Measurements from ENCODE around the gene ARHGAP26. TPM values are rescaled to one million over a fixed set of nuclear protein-coding genes. Genes with fewer than 3 reads are reported as not detected.

ARHGAP26 gene
- total and polyA plus RNA-seq, 4 donors = 1.8 to 16.7 (median 4.1) TPM

- H3K4me3 ChIP-seq (ENCODE audit: low read depth in 1 of 3, low read length in 3 of 3) = no peak overlapping the region
- TF ChIP-seq YY1 (IDR thresholded peaks at IDR 0.05) = no peak
- no peak for TF ChIP-seq NR2F2 (IDR thresholded peaks at IDR 0.05)
- no peak for TF ChIP-seq GABPA (IDR thresholded peaks at IDR 0.05 in 1 of 2, conservative IDR thresholded peaks at IDR 0.05 in 1 of 2)
- H3K9ac ChIP-seq (ENCODE audit: low read depth in 1 of 2, low read length in 2 of 2) = no peak overlapping the region
- peaks cover 0 to 3% (median 0%) of the 10 kb centered on the region in 4 donors for H3K4me1 ChIP-seq (ENCODE audit: control insufficient read depth in 4 of 4, insufficient read depth in 4 of 4, low read length in 3 of 4)
- WGBS = 98% methylated on average over 13 of the region's 13 CpGs
- H3K27me3 ChIP-seq (ENCODE audit: control insufficient read depth in 4 of 4, insufficient read depth in 4 of 4, low read length in 3 of 4) = no peaks in the 10 kb centered on the region
- DNase-seq (ENCODE audit: low spot score) = no peak
- H3K27ac ChIP-seq (ENCODE audit: low read depth in 1 of 2, low read length in 2 of 2) = no peak overlapping the region
- no peaks in the 10 kb centered on the region for H3K9me3 ChIP-seq (ENCODE audit: control insufficient read depth in 4 of 4, low read length in 3 of 4)
- no peaks in the 10 kb centered on the region for H3K36me3 ChIP-seq (ENCODE audit: control insufficient read depth in 4 of 4, insufficient read depth in 3 of 4, low read depth in 1 of 4, low read length in 3 of 4)
Observed at GRCh38 chr5:143207058-143207457, 436.9 kb downstream of the ARHGAP26 start.

DNA sequence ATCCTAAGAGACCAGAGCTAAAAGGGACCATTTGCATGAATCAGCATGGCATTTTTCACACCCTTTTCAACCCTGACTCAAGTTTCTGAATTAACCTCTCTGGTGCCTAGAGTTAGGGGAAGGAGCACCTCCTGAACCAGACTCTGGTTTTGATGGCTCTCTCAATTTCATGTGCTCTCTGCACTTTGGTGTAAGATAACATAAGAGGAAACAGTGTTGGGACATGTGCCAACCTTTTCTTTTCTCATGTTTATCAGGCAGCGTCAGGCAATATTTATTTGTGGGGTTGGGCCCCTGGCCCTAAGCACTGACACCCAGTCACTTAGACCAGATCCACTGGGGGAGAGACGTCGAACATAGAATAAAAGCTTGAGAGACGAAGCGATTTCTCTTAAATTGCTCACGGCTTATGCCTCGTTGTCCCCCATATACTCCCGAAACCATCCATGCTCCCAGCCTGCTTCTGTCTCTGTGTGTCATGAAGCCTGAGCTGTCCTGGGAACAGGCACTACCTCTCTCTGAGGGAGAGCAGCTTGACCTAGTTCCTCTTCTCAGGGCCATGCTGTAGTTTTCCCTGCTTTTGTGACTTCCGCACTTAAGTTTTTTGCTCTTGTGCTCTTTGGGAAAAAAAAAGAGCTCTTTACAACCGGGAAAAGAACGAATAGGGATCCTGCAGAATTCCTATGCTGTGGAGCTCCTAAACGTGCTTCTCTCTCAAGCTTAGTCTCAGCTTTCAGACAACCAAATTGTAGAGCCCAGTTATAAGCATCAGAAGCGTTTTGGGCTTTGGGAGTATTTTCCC, 437.6 kb downstream of the ARHGAP26 start:
- Histone ChIP-seq H3K9ac (ENCODE audit: low read depth in 1 of 2, low read length in 2 of 2) (no peak overlapping the region), H3K27me3 (ENCODE audit: control insufficient read depth in 4 of 4, insufficient read depth in 4 of 4, low read length in 3 of 4) (no peaks in the 10 kb centered on the region), H3K27ac (ENCODE audit: low read depth in 1 of 2, low read length in 2 of 2) (no peak overlapping the region), H3K36me3 (ENCODE audit: control insufficient read depth in 4 of 4, insufficient read depth in 3 of 4, low read depth in 1 of 4, low read length in 3 of 4) (no peaks in the 10 kb centered on the region), H3K9me3 (ENCODE audit: control insufficient read depth in 4 of 4, low read length in 3 of 4) (no peaks in the 10 kb centered on the region), H3K4me3 (ENCODE audit: low read depth in 1 of 3, low read length in 3 of 3) (no peak overlapping the region), H3K4me1 (ENCODE audit: control insufficient read depth in 4 of 4, insufficient read depth in 4 of 4, low read length in 3 of 4) (peaks cover 0 to 3% (median 0%) of the 10 kb centered on the region in 4 donors)
- no peak for DNase-seq (ENCODE audit: low spot score)
- TF ChIP-seq NR2F2 (IDR thresholded peaks at IDR 0.05) = no peak
- no peak for TF ChIP-seq REST (IDR thresholded peaks at IDR 0.05)
- TF ChIP-seq SP1 (IDR thresholded peaks at IDR 0.05) = no peak
- TF ChIP-seq, protein P1, sequence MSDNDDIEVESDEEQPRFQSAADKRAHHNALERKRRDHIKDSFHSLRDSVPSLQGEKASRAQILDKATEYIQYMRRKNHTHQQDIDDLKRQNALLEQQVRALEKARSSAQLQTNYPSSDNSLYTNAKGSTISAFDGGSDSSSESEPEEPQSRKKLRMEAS (IDR thresholded peaks at IDR 0.05) = no peak
- WGBS = 74% methylated on average over 13 of the region's 13 CpGs

GRCh38 chr5:143208365-143208641, 438.1 kb downstream of the ARHGAP26 start:
- H3K36me3 ChIP-seq (ENCODE audit: control insufficient read depth in 4 of 4, insufficient read depth in 3 of 4, low read depth in 1 of 4, low read length in 3 of 4) = no peaks in the 10 kb centered on the region
- no peak overlapping the region for H3K4me3 ChIP-seq (ENCODE audit: low read depth in 1 of 3, low read length in 3 of 3)
- H3K27me3 ChIP-seq (ENCODE audit: control insufficient read depth in 4 of 4, insufficient read depth in 4 of 4, low read length in 3 of 4) = no peaks in the 10 kb centered on the region
- H3K27ac ChIP-seq (ENCODE audit: low read depth in 1 of 2, low read length in 2 of 2) = no peak overlapping the region
- H3K9ac ChIP-seq (ENCODE audit: low read depth in 1 of 2, low read length in 2 of 2) = no peak overlapping the region
- no peaks in the 10 kb centered on the region for H3K9me3 ChIP-seq (ENCODE audit: control insufficient read depth in 4 of 4, low read length in 3 of 4)
- H3K4me1 ChIP-seq (ENCODE audit: control insufficient read depth in 4 of 4, insufficient read depth in 4 of 4, low read length in 3 of 4) = peaks cover 0 to 3% (median 0%) of the 10 kb centered on the region in 4 donors
- WGBS = 84% methylated on average over 2 of the region's 2 CpGs
- TF ChIP-seq CTCF (IDR thresholded peaks at IDR 0.05; ENCODE audit: low read depth, low read length, missing input control) (no peak), RAD21 (IDR thresholded peaks at IDR 0.05) (no peak), EGR1 (IDR thresholded peaks at IDR 0.05; ENCODE audit: low read depth in 2 of 2) (no peak), GABPA (IDR thresholded peaks at IDR 0.05 in 1 of 2, conservative IDR thresholded peaks at IDR 0.05 in 1 of 2) (no peak), FOXA2 (IDR thresholded peaks at IDR 0.05) (no peak), ATF3 (IDR thresholded peaks at IDR 0.05) (no peak), TAF1 (conservative IDR thresholded peaks at IDR 0.05) (no peak)
- no peak for DNase-seq (ENCODE audit: low spot score)

Measured in liver (tissue), 9 donors.